ENCODE results near the gene ABHD18.
"Not testable (repeated sequence)": the region's sequence is repeated elsewhere in the genome, so short reads cannot be mapped to it uniquely, and the experiment has no call there.

The ABHD18 gene

DNA sequence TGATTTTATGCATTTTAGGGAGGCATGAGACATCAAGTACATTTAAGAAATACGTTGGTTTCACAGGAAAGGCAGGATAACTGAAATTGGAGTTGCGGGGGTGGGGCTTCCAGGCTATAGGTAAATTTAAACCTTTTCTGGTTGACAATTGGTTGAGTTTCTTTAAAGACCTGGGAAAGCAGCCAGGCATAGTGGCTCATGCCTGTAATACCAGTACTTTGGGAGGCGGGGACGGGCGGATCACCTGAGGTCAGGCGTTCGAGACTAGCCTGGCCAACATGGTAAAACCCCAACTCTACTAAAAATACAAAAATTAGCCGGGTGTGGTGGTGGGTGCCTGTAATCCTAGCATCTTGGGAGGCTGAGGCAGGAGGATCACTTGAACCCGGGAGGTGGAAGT, 89.7 kb downstream of the ABHD18 start:
- not testable (repeated sequence) for DNase-seq (ENCODE audit: low read depth); H3K4me3 ChIP-seq (ENCODE audit: low read length)

- H3K4me3 ChIP-seq (ENCODE audit: low read length); DNase-seq (ENCODE audit: low read depth): not testable (repeated sequence)
Observed at GRCh38 chr4:128055441-128056206, 90.4 kb downstream of the ABHD18 start.

GRCh38 chr4:128056396-128056795, 91.2 kb downstream of the ABHD18 start:
- TF ChIP-seq, protein P1, sequence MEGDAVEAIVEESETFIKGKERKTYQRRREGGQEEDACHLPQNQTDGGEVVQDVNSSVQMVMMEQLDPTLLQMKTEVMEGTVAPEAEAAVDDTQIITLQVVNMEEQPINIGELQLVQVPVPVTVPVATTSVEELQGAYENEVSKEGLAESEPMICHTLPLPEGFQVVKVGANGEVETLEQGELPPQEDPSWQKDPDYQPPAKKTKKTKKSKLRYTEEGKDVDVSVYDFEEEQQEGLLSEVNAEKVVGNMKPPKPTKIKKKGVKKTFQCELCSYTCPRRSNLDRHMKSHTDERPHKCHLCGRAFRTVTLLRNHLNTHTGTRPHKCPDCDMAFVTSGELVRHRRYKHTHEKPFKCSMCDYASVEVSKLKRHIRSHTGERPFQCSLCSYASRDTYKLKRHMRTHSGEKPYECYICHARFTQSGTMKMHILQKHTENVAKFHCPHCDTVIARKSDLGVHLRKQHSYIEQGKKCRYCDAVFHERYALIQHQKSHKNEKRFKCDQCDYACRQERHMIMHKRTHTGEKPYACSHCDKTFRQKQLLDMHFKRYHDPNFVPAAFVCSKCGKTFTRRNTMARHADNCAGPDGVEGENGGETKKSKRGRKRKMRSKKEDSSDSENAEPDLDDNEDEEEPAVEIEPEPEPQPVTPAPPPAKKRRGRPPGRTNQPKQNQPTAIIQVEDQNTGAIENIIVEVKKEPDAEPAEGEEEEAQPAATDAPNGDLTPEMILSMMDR (conservative IDR thresholded peaks at IDR 0.05; ENCODE audit: low read length): no peak
- no peak overlapping the region for H3K4me3 ChIP-seq (ENCODE audit: low read length)
- DNase-seq (ENCODE audit: low read depth): no peak

- peak overlapping the region; percentile 83 for H3K4me3 ChIP-seq (ENCODE audit: low read length)
- DNase-seq (ENCODE audit: low read depth): peak; percentile 7
- TF ChIP-seq, protein P1 (conservative IDR thresholded peaks at IDR 0.05; ENCODE audit: low read length): no peak
Observed at GRCh38 chr4:128060121-128060698, 95.0 kb downstream of the ABHD18 start.

GRCh38 chr4:128060699-128061565, 95.7 kb downstream of the ABHD18 start, which contains the start of gene LARP1B:
LARP1B (plus strand) TSS chr4:128061312; CDS start chr4:128074952, 13,640 bp downstream.
- peak; percentile 97 for DNase-seq (ENCODE audit: low read depth)
- TF ChIP-seq, protein P1 (conservative IDR thresholded peaks at IDR 0.05; ENCODE audit: low read length): no peak
- H3K4me3 ChIP-seq (ENCODE audit: low read length): peak within 1 kb of the TSS; percentile 83

GRCh38 chr4:128061566-128062536, 96.6 kb downstream of the ABHD18 start:
- TF ChIP-seq, protein P1 (conservative IDR thresholded peaks at IDR 0.05; ENCODE audit: low read length): peak; percentile 12; the same call in 1 of the 2 replicates
- peak; percentile 25 for DNase-seq (ENCODE audit: low read depth)
- peak overlapping the region; percentile 83 for H3K4me3 ChIP-seq (ENCODE audit: low read length)

GRCh38 chr4:128066453-128066820, 101.2 kb downstream of the ABHD18 start:
- H3K4me3 ChIP-seq (ENCODE audit: low read length); DNase-seq (ENCODE audit: low read depth): not testable (repeated sequence)

DNA sequence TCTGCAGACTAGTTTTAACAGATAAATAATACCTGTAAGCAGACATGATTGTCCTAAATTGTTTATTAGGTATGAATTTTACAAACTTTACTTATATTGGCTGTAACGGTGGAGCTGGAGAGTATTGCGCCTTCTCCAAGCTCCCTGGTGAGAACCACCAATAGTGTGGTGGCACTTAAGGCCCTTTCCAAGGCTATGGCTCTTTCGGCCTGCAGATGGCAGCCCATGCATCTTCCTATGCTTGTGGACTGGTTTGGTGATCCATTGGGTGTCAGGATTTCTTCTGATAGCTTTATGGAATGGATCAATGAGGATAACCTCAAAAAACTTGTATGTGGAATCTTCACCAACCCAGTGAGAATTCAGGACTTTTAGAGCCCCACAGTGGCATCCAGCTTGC, 103.7 kb downstream of the ABHD18 start:
- TF ChIP-seq, protein P1 (conservative IDR thresholded peaks at IDR 0.05; ENCODE audit: low read length): peak; percentile 32
- no peak overlapping the region for H3K4me3 ChIP-seq (ENCODE audit: low read length)
- DNase-seq (ENCODE audit: low read depth): peak; percentile 15
